Measurements from ENCODE around the gene GAL3ST2.

- TF ChIP-seq PPARA (CRISPR knock-in tag; IDR thresholded peaks at IDR 0.05; ENCODE audit: borderline replicate concordance), result no peak
- no peak for TF ChIP-seq PATZ1 (CRISPR knock-in tag; IDR thresholded peaks at IDR 0.05; ENCODE audit: borderline replicate concordance)
- TF ChIP-seq ARNTL (CRISPR knock-in tag; IDR thresholded peaks at IDR 0.05; ENCODE audit: borderline replicate concordance, low read depth), result no peak
- no peak for TF ChIP-seq TCF4 (CRISPR knock-in tag; IDR thresholded peaks at IDR 0.05; ENCODE audit: borderline replicate concordance)
- TF ChIP-seq CSDC2 (CRISPR knock-in tag; IDR thresholded peaks at IDR 0.05), result no peak
- TF ChIP-seq RARB (CRISPR knock-in tag; IDR thresholded peaks at IDR 0.05), result no peak
- no peak for TF ChIP-seq BACH2 (CRISPR knock-in tag; IDR thresholded peaks at IDR 0.05; ENCODE audit: borderline replicate concordance)
- no peak for TF ChIP-seq ZFP30 (CRISPR knock-in tag; IDR thresholded peaks at IDR 0.05)
- TF ChIP-seq ISL1 (CRISPR knock-in tag; IDR thresholded peaks at IDR 0.05), result no peak
- no peak for TF ChIP-seq ZNF70 (CRISPR knock-in tag; IDR thresholded peaks at IDR 0.05)
Measured at GRCh38 chr2:241808721-241809382, 32.2 kb downstream of the GAL3ST2 start, which contains the start of gene NEU4.

All from SK-N-SH treated with all-trans-retinoic acid at 6 μM for 48 hours (cell line).